Caki2 (cell line): ENCODE measurements around the gene CPXM1. TPM values are rescaled to one million over a fixed set of nuclear protein-coding genes. Genes with fewer than 3 reads are reported as not detected.
"Not testable (repeated sequence)": the region's sequence is repeated elsewhere in the genome, so short reads cannot be mapped to it uniquely, and the experiment has no call there.

Experiments used
- DNase-seq: peaks from one replicate; pipeline ENCODE4 v3.0.0-alpha.2; 2015; ENCODE audit warnings: low read depth
- in situ Hi-C: cut with HindIII; loops from 2 replicates; pipeline ENCODE4 v1.10.0; 2016; ENCODE audit warnings: low sequenced_read_pairs, low pct_unique_long_range_greater_than_20kb, mixed read lengths
- total RNA-seq: library from RNA; depleted of rRNA; stranded (reverse); fragments of >200 nt; shearing (Covaris generic); gene quantifications from 2 replicates; pipeline ENCODE4 v1.2.3, GENCODE V29; 2014; ENCODE audit warnings: low replicate concordance

Gene CPXM1
- total RNA-seq, 1 experiment from 2014 or later: not detected

GRCh38 chr20:2783908-2784566 is 16.4 kb downstream of the CPXM1 start:
- DNase-seq: no peak
- in situ Hi-C loops: no loop called here

GRCh38 chr20:2780948-2781347 is 19.5 kb downstream of the CPXM1 start:
- in situ Hi-C loops: no loop called here
- DNase-seq: no peak

GRCh38 chr20:2778602-2779321 is 21.7 kb downstream of the CPXM1 start:
- no peak for DNase-seq
- in situ Hi-C loops: no loop called here

- DNase-seq: no peak
- in situ Hi-C loops: no loop called here
These were observed 25.3 kb downstream of the CPXM1 start for GRCh38 chr20:2775139-2775538.

- no peak for DNase-seq
- in situ Hi-C loops: no loop called here
These were observed 26.6 kb downstream of the CPXM1 start for GRCh38 chr20:2773812-2774211.

- no peak for DNase-seq
- in situ Hi-C loops: no loop called here
These were observed 28.8 kb downstream of the CPXM1 start for GRCh38 chr20:2771631-2772080.

- DNase-seq, in situ Hi-C loops: not testable (repeated sequence)
These were observed 30.3 kb downstream of the CPXM1 start for GRCh38 chr20:2770091-2770490.

- DNase-seq: no peak
- in situ Hi-C loops: no loop called here
These were observed 31.8 kb downstream of the CPXM1 start for GRCh38 chr20:2768632-2769015.

GRCh38 chr20:2767768-2768631 is 32.4 kb downstream of the CPXM1 start:
- in situ Hi-C loops: no loop called here
- no peak for DNase-seq

GRCh38 chr20:2763186-2763585 is 37.2 kb downstream of the CPXM1 start:
- in situ Hi-C loops: no loop called here
- no peak for DNase-seq

GRCh38 chr20:2762578-2763131 is 37.8 kb downstream of the CPXM1 start:
- in situ Hi-C loops: no loop called here

GRCh38 chr20:2761885-2762284 is 38.5 kb downstream of the CPXM1 start:
- no peak for DNase-seq
- in situ Hi-C loops: no loop called here

More at GRCh38 chr20:2762578-2763131, 37.8 kb downstream of the CPXM1 start:
- no peak for DNase-seq

- in situ Hi-C loops: no loop called here
- DNase-seq: no peak
These were observed 39.5 kb downstream of the CPXM1 start for GRCh38 chr20:2760952-2761305.

- no peak for DNase-seq
- in situ Hi-C loops: no loop called here
These were observed 40.0 kb downstream of the CPXM1 start for GRCh38 chr20:2760297-2760951.

- DNase-seq: no peak
- in situ Hi-C loops: no loop called here
These were observed 40.7 kb downstream of the CPXM1 start for GRCh38 chr20:2759603-2760296.

- DNase-seq: no peak
- in situ Hi-C loops: no loop called here
These were observed 41.3 kb downstream of the CPXM1 start for GRCh38 chr20:2759143-2759542.

GRCh38 chr20:2757969-2758368 is 42.5 kb downstream of the CPXM1 start:
- in situ Hi-C loops: no loop called here
- no peak for DNase-seq

GRCh38 chr20:2757001-2757400 is 43.4 kb downstream of the CPXM1 start:
- in situ Hi-C loops: no loop called here
- DNase-seq: no peak
